Stromal cell of bone marrow (primary cell): Measurements from ENCODE around the gene ABTB2.
A peak's percentile ranks its signal among the peaks of the same experiment; 100 is the strongest.

Experiments
- DNase-seq: peaks from one replicate; pipeline ENCODE4 v3.0.0-alpha.2; 2012; ENCODE audit warnings: low read depth

The ABTB2 gene

GRCh38 chr11:34209809-34210208 lies 148.0 kb downstream of the ABTB2 start:
- no peak for DNase-seq

DNA sequence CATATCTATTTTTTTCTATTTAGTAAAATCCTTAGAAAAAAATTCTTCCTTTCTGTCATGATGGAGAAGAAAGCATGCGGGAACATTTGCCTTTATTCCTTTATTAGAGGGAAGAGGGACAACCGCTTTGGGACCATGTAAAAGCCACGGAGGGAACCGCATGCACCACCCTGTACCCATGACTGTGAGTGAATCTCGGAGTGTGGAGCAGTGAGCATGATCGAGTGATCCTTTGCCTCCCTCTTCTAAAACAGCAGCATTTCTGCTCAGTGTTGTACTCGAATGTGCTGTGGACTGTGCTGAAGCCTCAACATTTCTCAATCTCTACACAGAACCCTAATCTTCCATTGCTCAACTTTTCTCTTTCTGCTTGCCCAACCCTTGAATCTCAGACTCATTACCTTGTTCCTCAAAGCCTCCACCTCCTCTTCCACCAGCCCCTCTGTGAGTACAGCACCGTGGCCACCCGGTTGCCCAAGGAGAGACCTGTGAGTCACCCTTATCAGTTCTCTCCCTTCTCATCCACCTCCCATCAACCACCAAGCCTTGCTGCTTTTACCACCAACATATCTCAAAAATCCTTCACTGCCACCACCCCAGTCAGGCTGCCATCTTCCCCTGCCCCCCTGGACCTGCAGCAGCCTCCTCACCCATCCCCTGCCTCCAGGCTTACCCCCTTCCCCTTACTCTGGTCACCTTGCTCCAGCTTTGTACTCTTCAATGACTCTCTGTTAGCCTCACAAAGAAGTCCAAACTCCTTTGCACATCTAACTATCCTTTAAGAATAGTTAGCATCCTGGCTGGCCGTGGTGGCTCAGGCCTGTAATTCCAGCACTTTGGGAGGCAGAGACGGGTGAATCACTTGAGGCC lies 149.3 kb downstream of the ABTB2 start:
- no peak for DNase-seq

- no peak for DNase-seq
These were observed 150.2 kb downstream of the ABTB2 start for GRCh38 chr11:34207487-34208180.

GRCh38 chr11:34206407-34207300 lies 151.2 kb downstream of the ABTB2 start:
- no peak for DNase-seq

- DNase-seq = no peak
These were observed 152.3 kb downstream of the ABTB2 start for GRCh38 chr11:34205326-34206035.

GRCh38 chr11:34204396-34205279 lies 153.2 kb downstream of the ABTB2 start:
- DNase-seq = no peak

DNA sequence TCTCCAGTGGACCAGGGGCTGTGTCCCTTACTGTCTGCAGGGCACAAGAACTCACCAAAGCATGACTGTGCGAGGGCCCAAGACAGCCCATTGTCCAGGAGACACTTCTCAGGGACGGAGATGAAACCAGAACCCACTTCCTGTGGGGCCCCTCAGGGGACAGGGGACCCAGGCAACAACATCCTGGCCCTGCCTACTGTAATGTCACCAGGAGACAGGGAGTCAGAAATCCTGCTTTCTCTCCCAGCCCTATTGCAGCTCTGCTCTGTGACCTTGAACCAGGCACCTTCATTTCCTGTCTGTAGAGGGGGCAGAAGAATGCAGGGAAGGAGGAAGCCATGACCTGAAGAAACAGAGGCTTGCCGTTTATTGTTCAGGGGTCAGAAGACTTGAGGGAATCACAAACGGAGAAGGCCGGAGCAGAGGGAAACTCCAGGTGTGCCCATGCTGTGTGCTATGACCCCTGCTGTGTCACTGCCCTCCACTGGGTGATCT lies 154.4 kb downstream of the ABTB2 start:
- no peak for DNase-seq

DNA sequence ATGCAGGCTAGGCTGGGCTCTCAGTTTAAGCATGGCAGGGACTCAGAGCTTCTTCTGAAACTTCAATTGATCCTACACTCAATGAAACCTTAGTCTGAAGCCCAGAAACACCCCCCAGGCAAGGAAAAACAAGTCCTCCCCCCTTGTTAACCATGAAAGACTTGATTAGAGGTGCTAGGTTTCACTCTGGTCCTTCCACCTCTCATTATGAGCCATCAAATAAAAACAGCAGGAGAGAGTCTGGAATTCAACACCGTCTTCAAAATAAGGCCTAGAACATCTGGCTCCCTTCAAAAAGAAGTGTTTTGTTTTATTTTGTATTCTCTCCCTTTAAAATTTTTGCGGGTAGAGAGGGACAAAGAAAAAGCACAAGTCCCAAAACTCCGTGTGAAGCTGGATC lies 156.7 kb downstream of the ABTB2 start:
- no peak for DNase-seq

GRCh38 chr11:34199525-34199924 lies 158.3 kb downstream of the ABTB2 start:
- no peak for DNase-seq

DNA sequence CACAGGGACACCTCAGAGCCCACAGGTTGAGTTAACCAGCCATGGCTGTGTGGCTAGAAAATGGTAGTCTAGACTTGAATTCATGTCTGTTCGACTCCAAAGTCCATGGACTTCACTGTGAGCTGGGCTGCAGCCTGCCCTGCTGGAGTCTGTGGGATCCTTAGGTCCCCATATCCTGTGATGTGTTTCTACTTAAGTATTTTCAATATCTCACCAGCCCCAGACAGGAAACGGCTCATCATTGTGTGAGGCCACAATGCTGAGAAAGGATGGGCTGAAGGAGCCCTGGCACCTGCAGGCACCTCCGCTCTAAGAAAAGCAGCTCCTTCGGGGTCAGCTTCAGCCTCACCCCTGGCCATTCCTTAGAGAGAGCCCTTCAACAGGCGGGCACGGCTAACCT lies 159.3 kb downstream of the ABTB2 start:
- no peak for DNase-seq

GRCh38 chr11:34197256-34197655 lies 160.6 kb downstream of the ABTB2 start:
- no peak for DNase-seq

DNA sequence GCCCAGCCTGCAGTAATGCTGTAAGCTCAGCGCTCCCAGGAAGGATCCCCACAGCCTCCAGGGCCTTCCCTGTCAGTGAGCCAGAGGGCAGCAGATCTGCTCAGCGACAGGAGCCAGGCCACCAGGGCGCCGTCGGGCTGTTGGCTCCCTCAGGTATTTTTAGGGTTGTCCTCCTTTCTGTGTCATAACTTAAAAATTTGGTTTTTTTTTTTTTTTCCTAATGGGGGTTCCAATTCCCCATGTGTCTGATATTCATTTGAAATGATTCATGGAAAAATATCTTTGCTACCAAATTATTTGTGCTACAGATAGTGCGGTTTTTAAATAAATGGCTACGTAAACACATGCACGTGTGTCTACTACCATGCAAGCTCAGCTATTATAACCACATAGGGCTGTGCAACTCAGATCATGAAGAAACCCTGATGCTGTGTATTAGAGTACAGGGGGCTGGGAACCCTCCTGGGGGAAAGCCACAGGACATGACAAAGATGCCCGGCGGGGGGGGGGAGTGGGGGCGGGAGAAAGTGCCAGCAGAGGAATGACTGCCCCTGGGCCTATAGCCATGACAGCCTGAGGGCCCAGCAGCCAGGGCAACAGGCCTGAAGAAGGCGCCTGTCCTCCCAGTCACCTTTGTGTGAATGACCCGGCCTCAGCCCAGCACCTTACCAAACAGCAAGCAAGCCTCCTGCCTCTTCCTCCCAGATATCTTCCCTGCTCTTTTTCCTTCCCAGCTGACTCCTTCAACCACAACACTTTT lies 163.1 kb downstream of the ABTB2 start:
- DNase-seq = no peak

GRCh38 chr11:34192481-34193401 lies 165.1 kb downstream of the ABTB2 start:
- peak; percentile 93 for DNase-seq

DNA sequence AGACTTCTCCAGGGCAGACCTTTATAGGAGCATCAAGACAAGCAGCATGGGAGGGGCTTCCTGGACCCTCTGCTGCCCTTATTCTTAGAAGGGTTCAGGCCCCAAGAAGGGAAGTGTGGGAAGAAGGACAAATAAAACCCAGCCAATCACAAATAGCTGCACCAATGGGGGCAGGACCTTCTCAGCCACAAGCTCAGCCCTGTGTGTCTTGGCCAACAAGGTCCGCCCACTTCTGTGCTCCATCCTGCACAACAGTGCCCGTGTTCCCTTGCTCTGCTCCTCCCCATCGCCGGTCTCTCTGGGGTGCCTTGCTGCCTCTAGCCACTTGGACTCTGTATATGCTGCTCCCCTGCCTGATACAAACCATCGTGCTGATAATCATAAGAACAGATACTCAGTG lies 166.2 kb downstream of the ABTB2 start:
- no peak for DNase-seq

DNA sequence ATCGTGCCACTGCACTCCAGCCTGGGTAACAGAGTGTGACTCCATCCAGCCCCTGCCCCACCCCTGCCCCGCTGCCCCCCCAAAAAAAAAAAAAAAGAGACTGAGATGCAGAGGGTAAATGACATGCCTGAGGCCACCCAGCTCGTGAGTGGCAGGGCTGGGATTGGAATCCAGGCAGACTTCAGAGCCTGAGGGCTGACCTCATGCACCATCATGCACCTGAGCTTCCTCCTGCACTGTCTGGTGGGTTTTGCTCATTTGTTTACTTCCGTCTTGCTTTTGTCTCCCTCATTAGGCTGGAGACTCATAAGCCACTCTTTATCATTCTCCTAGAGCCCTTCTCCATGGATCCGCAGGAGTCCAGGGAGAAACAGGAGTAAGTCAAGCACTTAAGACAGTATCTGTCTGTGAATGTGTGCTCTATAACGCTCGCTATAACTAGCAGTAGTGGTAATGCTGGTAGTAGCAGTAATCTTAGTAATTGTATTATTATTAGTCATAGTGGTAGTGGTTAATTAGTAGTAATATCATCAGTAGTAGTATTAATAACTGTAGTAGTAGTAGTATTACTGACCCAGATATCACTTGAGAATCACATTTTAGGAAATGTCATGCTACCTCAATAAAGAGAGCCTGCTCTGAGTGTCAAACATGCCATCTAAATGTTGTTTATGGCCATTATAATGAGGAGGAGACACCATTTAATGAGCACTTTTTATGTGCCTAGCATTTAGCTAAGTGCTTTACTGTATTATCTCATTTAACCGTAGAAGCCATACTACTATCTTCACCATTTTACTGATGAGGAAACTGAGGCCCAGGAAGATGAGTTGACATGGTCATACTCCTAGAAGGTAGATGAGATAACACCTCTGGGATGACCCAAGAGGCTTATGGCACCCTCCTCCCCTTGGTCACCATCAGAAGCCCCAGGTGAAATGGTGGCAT lies 167.3 kb downstream of the ABTB2 start:
- DNase-seq = no peak

DNA sequence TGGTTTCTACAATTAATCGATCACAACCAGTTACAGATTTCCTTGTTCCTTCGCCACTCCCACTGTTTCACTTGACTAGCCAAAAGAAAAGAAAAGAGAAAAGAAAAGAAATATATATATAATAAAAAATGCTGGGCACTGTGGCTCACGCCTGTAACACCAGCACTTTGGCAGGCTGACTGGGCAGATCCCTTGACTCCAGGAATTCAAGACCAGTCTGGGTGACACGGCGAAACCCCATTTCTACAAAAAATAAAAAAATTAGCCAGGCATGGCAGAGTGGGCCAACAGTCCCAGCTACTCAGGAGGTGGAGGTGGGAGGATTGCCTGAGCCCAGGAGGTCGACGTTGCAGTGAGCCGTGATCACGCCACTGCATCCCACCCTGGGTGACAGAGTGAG lies 168.6 kb downstream of the ABTB2 start:
- no peak for DNase-seq

DNA sequence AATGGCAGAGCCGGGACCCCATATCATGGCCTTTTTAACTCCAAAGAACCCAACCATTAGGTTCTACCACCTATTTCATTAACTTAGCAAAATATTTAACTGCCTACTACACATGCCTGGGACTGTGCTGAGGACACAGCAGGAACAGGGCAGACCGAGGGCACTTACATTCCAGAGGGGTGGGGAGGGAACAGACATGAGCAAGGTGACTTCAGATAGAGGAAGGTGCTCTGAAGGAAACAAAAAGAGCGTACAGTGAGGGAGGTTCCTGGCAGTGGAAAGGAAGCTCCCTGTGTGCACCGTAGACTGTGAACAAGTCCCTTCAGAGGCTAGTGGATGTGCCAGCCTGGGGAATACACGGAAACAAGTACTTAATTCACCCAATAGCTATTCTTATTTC lies 169.6 kb downstream of the ABTB2 start:
- no peak for DNase-seq
